ENCODE results near the gene ITPR2.

ITPR2 gene

GRCh38 chr12:26658991-26659390, 174.0 kb downstream of the ITPR2 start:
- no peak for DNase-seq

GRCh38 chr12:26654623-26655022, 178.4 kb downstream of the ITPR2 start:
- no peak for DNase-seq

GRCh38 chr12:26651566-26652188, 181.3 kb downstream of the ITPR2 start:
- peak; percentile 41 to 90 for DNase-seq

- DNase-seq = no peak
Measured at GRCh38 chr12:26651036-26651435, 182.0 kb downstream of the ITPR2 start.

DNA sequence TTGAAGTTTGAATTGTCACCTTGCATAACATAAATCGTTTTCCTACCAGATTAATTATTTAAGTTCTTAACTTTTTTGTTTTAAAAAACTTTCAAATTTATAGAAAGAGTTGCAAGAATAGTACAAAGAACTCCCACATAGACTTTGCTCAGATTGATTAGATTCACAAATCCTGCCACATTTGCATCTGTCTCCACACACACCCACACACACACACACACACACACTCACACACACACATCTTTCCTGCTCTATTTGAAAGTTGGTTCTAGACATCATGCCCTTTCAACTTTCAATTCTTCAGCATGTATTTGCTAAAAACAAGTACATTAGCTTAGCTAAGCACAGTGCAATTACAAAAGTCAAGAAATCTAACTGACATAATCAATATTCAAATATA, 184.0 kb downstream of the ITPR2 start:
- no peak for DNase-seq

GRCh38 chr12:26648584-26648983, 184.4 kb downstream of the ITPR2 start:
- peak; percentile 15 to 38 for DNase-seq

DNA sequence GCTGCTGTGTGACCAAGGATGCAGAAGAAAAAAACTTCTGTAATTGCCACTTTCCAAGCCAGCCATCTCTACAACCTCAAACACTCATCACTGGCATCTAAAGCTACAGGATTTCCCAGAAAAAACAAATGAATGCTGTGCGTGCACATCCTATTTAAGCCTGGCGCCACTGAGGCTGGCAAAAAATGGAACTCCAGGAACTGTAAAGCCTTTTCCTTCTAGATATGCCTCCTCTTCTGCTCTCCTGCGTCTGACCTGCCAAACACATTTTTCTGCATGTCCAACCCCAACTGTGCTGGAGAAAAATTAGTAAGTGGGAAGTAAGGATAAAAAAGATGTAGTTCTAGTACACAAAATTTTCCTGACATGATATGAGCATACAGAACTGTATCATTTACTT, 184.9 kb downstream of the ITPR2 start:
- DNase-seq = no peak

GRCh38 chr12:26647088-26647487, 185.9 kb downstream of the ITPR2 start:
- no peak for DNase-seq

- no peak for DNase-seq
Measured at GRCh38 chr12:26646571-26646970, 186.4 kb downstream of the ITPR2 start.

GRCh38 chr12:26644376-26644775, 188.6 kb downstream of the ITPR2 start:
- DNase-seq = peak; percentile 15 to 41

DNA sequence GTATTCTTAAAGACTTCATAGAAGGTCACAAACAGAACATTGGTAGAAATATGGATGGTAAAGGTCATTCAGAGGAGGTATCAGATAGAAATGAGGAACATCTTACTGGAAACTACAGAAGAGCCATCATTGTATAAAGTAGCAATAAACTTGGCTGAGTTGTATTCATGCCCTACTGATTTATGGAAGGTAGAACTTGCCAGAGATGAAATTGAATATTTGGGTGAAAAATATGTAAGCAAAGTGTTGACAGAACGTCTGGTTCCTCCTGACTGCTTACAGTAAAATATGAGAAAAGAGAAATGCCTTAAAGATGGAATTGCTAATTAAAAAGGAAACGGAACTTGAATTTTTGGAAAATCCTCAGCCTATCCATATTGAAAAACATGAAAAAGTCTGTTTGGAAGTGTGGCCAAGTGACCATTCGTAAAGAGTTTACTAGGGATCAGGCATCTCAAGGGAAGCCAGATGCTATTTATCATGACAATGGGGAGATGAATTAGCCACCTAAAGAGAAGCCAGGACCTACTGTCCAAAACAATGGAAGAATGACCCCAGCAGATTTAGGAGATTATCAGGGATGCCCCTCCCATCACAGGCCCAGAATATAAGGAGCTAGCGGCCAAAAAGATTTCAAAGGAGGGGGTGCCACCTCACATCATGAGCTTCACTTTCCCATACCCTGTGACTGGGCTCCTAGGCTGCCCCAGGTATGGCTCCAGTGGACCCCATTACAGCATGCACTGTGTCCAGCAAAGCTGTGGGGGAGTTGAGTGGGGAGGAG, 189.3 kb downstream of the ITPR2 start:
- no peak for DNase-seq

GRCh38 chr12:26642361-26642760, 190.6 kb downstream of the ITPR2 start:
- no peak for DNase-seq

GRCh38 chr12:26636710-26637328, 196.2 kb downstream of the ITPR2 start:
- no peak for DNase-seq

GRCh38 chr12:26633591-26634210, 199.3 kb downstream of the ITPR2 start:
- no peak for DNase-seq

DNA sequence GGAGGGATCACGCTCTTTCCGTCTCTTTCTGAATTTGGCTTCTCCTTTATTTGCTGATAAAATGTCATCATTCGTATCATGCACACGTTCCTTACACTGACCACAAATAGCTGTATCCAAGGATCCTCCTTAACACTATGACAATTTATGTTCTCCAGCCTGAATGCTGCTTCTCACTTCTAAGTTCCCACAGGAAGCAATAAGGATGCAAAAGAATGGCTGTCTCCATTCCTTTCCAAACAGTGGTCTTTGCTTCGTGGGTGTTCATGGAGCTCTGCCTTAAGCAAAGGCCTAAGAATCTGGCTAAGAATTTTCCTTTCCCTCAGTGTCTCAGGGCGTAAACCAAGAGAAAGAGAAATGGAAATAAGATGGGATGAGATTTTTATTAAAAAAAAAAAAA, 200.2 kb downstream of the ITPR2 start:
- no peak for DNase-seq

DNA sequence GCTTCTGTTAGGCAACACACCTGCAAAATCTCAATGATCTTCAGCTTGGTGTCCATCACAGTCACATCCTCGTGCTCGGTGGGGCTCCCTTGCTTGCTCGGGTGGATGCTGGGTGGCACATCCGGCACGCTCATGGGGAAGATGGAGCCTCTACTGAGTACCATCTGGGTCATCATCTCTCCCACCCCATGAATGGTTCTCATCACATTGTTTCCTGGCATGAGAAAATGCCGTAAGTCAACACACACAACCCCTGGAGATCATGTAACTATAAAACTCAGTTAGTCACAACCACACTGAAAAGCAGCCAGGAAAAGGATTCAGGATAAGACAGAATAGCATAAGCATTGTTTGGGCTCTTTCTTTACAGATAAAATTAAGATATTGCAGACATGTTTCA, 201.1 kb downstream of the ITPR2 start:
- no peak for DNase-seq

DNA sequence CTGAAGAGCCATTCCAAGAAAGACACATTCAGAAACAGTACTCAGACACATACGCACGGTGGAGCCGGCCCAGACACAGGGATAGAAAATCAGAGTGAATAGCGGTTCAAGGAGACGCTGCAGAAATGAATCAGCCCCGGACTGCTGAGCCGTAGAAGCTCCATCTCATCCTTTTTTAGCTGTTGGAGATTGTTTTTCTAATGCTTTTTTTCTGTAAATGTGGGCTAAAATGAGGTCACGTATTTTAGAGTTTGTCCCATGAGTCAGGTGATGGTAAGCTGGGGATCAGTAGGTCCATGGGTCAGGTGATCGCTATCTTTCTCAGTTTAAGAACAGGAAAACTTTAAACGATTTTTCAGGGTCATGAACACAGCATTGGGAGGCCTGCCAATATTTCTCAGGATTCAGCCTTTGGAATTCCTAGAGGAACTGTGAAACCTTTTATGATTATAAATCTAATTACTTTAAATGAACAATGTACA, 202.4 kb downstream of the ITPR2 start:
- DNase-seq = no peak

DNA sequence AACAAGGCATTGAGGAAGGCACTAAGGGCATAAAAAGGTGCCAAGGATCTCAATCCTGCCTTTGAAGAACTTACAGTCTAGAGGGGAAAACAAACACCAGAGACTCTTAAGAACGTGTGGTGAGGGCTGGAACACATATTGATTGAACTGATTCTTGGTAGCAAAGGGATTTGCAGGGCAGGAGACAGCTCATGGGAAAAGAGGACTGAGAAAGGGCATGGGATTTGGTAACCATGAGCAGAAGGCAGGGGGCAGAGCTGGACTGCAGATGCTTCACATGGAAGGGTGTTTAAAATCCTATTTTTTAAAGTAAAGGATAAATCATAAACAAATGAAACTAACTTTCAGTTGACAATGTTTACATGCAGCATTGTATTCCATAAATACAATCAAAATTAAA, 203.1 kb downstream of the ITPR2 start:
- no peak for DNase-seq

DNA sequence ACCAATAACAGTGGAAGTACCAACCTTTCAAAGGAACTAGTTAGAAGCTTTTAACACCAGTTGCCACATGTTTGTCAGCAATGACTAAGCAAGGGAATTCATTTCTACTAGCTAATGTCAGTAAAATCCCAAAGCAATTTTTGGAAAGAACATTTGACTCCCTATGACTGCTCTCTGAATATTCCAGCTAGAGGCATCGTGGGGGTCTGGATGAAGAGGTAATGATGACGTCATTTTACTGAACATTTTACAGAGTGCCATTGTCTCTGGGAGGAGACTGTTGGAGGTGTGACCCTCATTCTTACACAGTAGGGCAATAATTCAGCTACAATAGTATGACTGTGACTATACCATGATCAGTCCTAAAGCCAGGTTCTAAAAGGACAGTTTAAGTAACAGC, 204.8 kb downstream of the ITPR2 start:
- no peak for DNase-seq

DNA sequence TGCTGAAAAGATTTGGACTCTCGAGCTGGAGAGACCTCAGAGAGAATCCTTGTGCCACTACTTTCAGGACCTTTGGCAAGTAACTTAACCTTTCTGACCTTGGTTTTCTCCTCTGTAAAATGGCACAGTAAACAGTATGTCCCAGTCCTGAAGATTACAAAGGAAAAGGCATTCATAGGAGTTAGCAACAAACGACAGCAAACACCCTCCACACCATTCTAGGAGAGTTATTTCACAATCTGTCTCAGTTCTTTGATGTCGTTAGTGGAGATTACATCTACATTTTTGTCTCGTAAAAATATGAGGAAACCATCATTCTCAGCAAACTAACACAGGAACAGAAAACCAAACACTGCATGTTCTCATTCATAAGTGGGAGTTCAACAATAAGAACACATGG, 205.7 kb downstream of the ITPR2 start:
- no peak for DNase-seq

DNA sequence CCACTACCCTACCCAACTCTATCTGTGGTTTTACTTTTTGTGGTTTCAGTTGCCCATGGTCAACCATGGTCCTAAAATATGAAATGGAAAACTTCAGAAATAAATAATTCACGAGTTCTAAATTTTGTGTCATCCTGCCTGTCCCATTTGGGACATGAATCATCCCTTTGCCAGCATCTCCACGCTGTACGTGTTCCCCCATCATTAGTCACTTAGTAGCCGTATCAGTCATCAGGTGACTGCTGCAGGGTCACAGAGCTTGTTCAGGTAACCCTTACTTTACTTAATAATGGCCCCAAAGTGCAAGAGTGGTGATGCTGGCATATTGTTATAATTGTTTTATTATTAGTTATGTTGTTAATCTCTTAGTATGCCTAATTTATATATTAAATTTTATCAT, 209.9 kb downstream of the ITPR2 start:
- DNase-seq = no peak

DNA sequence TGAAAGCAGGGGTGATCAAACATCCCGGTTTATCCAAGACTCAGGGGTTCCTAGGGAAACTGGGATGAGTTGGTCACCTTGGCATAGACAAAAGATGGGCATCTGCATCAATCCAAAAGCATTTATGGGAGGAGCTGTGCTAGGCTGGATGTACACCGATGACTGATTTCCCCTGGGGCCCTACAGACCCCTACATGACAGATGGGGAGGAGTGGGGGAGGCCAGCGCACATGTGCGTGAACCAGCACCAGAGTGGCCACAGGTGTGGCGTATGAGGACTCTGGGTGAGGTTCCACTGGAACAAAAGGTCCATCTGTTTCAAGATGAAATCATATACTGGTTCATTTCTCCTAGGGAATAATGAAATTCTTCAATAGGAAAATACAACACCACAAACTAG, 210.4 kb downstream of the ITPR2 start:
- DNase-seq = no peak

DNA sequence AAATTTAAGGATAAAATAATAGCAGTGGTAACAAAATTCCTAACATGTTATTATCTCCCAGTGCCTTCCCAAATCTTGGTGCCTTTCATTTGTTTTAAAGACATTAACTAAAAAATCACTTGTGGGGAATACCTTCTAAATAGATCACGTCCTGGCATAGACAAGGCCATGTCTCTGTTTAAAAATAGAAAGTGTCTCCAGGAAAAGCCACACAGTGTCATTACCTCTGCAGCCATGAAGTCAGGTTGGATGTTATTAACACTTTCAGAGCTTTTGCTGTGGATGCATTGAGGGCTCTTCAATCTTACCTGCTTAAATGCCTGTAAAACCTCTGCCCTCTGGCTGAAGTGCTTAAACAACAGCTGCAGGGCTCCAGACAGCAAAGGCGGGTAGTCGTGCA, 211.1 kb downstream of the ITPR2 start:
- DNase-seq = no peak

GRCh38 chr12:26620907-26621306, 212.1 kb downstream of the ITPR2 start:
- DNase-seq = no peak
